K562 (cell line): ENCODE measurements around the gene CDC42EP1. TPM values are rescaled to one million over a fixed set of nuclear protein-coding genes. Genes with fewer than 3 reads are reported as not detected.

Experiments
- ATAC-seq: fragments of 200-7000 bp; cut with Tn5 transposase; 3 replicates; pipeline ENCODE4 v1.9.1; 2020; ENCODE audit warnings: moderate library complexity
- BruUV-seq: library from RNA; stranded (reverse); fragments of 400-500 nt; replicated peaks from 2 replicates; lab custom pipeline; 2021; lab: Mats Ljungman, UMichigan
- CTCF ChIA-PET: fragments of 300-600 bp; formaldehyde crosslinking; extraction: SDS; loops from one replicate; lab custom pipeline; 2021; ENCODE audit warnings: low intra/inter-chr PET ratio; lab: Yijun Ruan, JAX
- POLR2A ChIA-PET: fragments of 300-600, 350-650 bp; sonication (Branson Sonifier 250); formaldehyde crosslinking; extraction: SDS; loops from one replicate; lab custom pipeline; 2021; ENCODE audit warnings: antibody characterized with exemption, inconsistent platforms; lab: Yijun Ruan, JAX
- DNase-seq, 4 experiments: peaks; one replicate each; pipeline versions ENCODE4 v3.0.0 to v3.0.0-alpha.2; 2011 to 2018; ENCODE audit warnings: low spot score in 3 of 4, mixed read lengths in 3 of 4; ENCODE audit errors: extremely low read depth in 1 of 4
- FAIRE-seq: peaks from 2 replicates; lab custom pipeline; 2011; peaks lifted over from hg19 to GRCh38; lab: Jason Lieb, UNC
- H2AFZ ChIP-seq: 2 replicates; pipeline ENCODE4 v1.6.0; 2011; ENCODE audit warnings: low read depth, low read length, control low read depth, inconsistent platforms
- H3K27ac ChIP-seq: fragments of 200-600 bp; 3 replicates; pipeline ENCODE4 v1.8.0; 2011; ENCODE audit warnings: low read depth, mild to moderate bottlenecking, control low read depth, inconsistent platforms, low read length, moderate library complexity, mixed read lengths; ENCODE audit errors: extremely low read depth
- H3K27me3 ChIP-seq, 2 experiments: fragments of 300-600 bp in 1 of 2; 2 replicates in 1 of 2; 3 replicates in 1 of 2; pipeline versions ENCODE4 v1.6.0 to v1.8.0; 2011; ENCODE audit warnings: inconsistent platforms in 2 of 2, low read length in 2 of 2, mild to moderate bottlenecking in 1 of 2, mixed read lengths in 1 of 2, moderate library complexity in 1 of 2; ENCODE audit not compliant: control insufficient read depth in 2 of 2, insufficient read depth in 2 of 2
- H3K36me3 ChIP-seq: fragments of 300-600 bp; 3 replicates; pipeline ENCODE4 v1.8.0; 2011; ENCODE audit warnings: mild to moderate bottlenecking, low read length, inconsistent platforms; ENCODE audit not compliant: control insufficient read depth, insufficient read depth
- H3K4me1 ChIP-seq, 2 experiments: fragments of 200-600 bp in 1 of 2; replicated peaks in 1 of 2; 2 replicates in 1 of 2; 3 replicates in 1 of 2; pipeline versions ENCODE4 v1.5.1 to v1.8.0; 2011; ENCODE audit warnings: inconsistent platforms in 2 of 2, low read length in 2 of 2, mild to moderate bottlenecking in 1 of 2, mixed read lengths in 1 of 2, moderate library complexity in 1 of 2; ENCODE audit not compliant: control insufficient read depth in 2 of 2, insufficient read depth in 2 of 2
- H3K4me2 ChIP-seq: 2 replicates; pipeline ENCODE4 v1.6.1; 2011; ENCODE audit warnings: low read length, control low read depth, inconsistent platforms, mixed read lengths; ENCODE audit not compliant: insufficient read depth
- H3K4me3 ChIP-seq: fragments of 200-600 bp; sonication (generic), shearing (Covaris generic); 2 replicates; pipeline ENCODE4 v1.5.1; 2016; ENCODE audit warnings: control low read depth, inconsistent platforms
- H3K79me2 ChIP-seq: fragments of 200-600 bp; 3 replicates; pipeline ENCODE4 v1.8.0; 2011; ENCODE audit warnings: low read length, inconsistent platforms; ENCODE audit not compliant: control insufficient read depth, insufficient read depth
- H3K9ac ChIP-seq, 2 experiments: 2 replicates each; pipeline versions ENCODE4 v1.6.0 to v1.6.1; 2011; ENCODE audit warnings: low read depth in 2 of 2, low read length in 2 of 2, control low read depth in 1 of 2, inconsistent platforms in 1 of 2, mild to moderate bottlenecking in 1 of 2, mixed read lengths in 1 of 2; ENCODE audit not compliant: insufficient read depth in 1 of 2
- H3K9me1 ChIP-seq: one replicate; pipeline ENCODE4 v1.6.0; 2011; ENCODE audit warnings: inconsistent platforms, mild to moderate bottlenecking, low read length, moderate library complexity; ENCODE audit not compliant: control insufficient read depth, insufficient read depth
- H3K9me3 ChIP-seq: replicated peaks from 2 replicates; pipeline ENCODE4 v1.5.1; 2011; ENCODE audit warnings: low read depth, low read length, inconsistent platforms; ENCODE audit not compliant: control insufficient read depth, insufficient read depth
- H4K20me1 ChIP-seq: replicated peaks from 2 replicates; pipeline ENCODE4 v1.6.1; 2011; ENCODE audit warnings: low read length, inconsistent platforms, mixed read lengths; ENCODE audit not compliant: control insufficient read depth, insufficient read depth
- ZFP36 ChIP-seq: fragments of 150-350 bp; IDR thresholded peaks from 2 replicates; pipeline ENCODE4 v1.6.1; 2018; ENCODE audit warnings: low read length, low read depth; ENCODE audit not compliant: partially characterized antibody
- ZNF121 ChIP-seq: sonication (generic); formaldehyde crosslinking; conservative IDR thresholded peaks from 2 replicates; pipeline ENCODE4 v1.8.0; 2022; ENCODE audit warnings: missing genetic modification reagents
- ZNF668 ChIP-seq: fragments of 250-450 bp; sonication (Bioruptor Pico); IDR thresholded peaks from 2 replicates; pipeline ENCODE4 v1.8.0; 2022; ENCODE audit warnings: mild to moderate bottlenecking, inconsistent platforms
- WGBS: fragments of 100-300 bp; shearing (Covaris generic); methylation state at CpG from one replicate; pipeline ENCODE4 v1.1.6; 2016; ENCODE audit warnings: low coverage, mixed read lengths; ENCODE audit not compliant: insufficient coverage; ENCODE audit errors: missing lambda C conversion rate; 5-methylcytosine and 5-hydroxymethylcytosine counted together
- in situ Hi-C: fragments of 300-500 bp; cut with MboI; formaldehyde crosslinking; loops from 4 replicates; pipeline ENCODE4 v1.15.0; 2018; ENCODE audit warnings: inconsistent platforms, mixed read lengths
- intact Hi-C: fragments of 100-400 bp; cut with micrococcal nuclease; formaldehyde crosslinking; loops from 2 replicates; pipeline ENCODE4 v1.14.2; 2022
- polyA plus RNA-seq, 8 experiments: library from polyadenylated mRNA; depleted of rRNA in 4 of 8; stranded (reverse) in 5 of 8; unstranded in 3 of 8; fragments of >200 nt; fragmentation: Nextera tagmentation in 2 of 8; fragmentation: Illumina TruSeq in 1 of 8; extraction: Ambion mirVana in 2 of 8; extraction: Trizol in 1 of 8; gene quantifications; 2 replicates each; pipeline versions ENCODE4 v1.2.1 to v1.2.3, GENCODE V29; 2011 to 2014; ENCODE audit warnings: inconsistent platforms in 1 of 8, missing spikeins in 1 of 8
- total RNA-seq, 7 experiments: library from RNA; depleted of rRNA in 6 of 7; stranded (reverse); fragments of >200 nt in 6 of 7; fragmentation: Illumina TruSeq in 2 of 7; extraction: Trizol in 2 of 7; gene quantifications; 2 replicates each; pipeline versions ENCODE4 v1.2.1 to v1.2.3, GENCODE V29; 2011 to 2021; ENCODE audit warnings: low replicate concordance in 1 of 7
- TF ChIP-seq, protein P1 (sequence below): fragments of 250-450 bp; sonication (Bioruptor Pico); IDR thresholded peaks from 2 replicates; pipeline ENCODE4 v1.8.0; 2021; ENCODE audit warnings: mild to moderate bottlenecking, moderate library complexity

Gene CDC42EP1
- total and polyA plus RNA-seq, 9 of the 15 experiments (the other 6 are each of a cell fraction or from before 2014, with no cell fraction given): 0.67 to 70.2 (median 7.3) TPM

DNA sequence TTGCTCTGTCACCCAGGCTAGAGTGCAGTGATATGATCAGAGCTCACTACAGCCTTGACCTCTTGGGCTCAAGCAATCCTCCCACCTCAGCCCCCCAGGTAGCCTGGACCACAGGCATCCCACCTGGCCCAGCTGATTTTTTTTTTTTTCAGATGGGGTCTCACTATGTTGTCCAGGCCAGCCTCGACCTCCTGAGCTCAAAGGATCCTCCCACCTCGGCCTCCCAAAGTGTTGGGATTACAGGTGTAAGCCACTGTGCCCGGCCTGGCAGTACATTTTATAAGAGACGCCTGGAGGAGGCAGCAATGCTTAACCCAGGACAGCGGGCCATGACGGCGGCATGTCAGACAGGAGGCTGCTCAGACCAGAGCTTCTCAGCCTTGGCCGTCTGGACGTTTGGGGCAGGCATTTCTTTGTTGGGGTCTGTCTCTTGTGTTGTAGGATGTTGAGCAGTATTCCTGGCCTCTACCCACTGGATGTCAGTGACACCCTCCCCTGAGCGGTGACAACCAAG is 15.3 kb downstream of the CDC42EP1 start:
- no peak overlapping the region for H3K27ac ChIP-seq
- BruUV-seq: no TSS peak
- H3K79me2 ChIP-seq: no peaks in the 10 kb centered on the region
- POLR2A ChIA-PET: interaction anchor here (2.2 to 2.8 kb wide), 2 partner anchors 9 to 14 kb away, joined by 9 to 17 read pairs; no protein-coding TSS in a partner anchor
- H4K20me1 ChIP-seq: peaks cover 1% of the 10 kb centered on the region
- FAIRE-seq: no peak
- no peaks in the 10 kb centered on the region for H3K36me3 ChIP-seq
- H3K9ac ChIP-seq: no peak overlapping the region
- intact Hi-C loops (no loop called here), in situ Hi-C loops (no loop called here)
- no peak for TF ChIP-seq ZNF668 (CRISPR knock-in tag)
- TF ChIP-seq ZNF121 (CRISPR knock-in tag): peak; percentile 90
- CTCF ChIA-PET: no interaction called here
- no peaks in the 10 kb centered on the region for H3K27me3 ChIP-seq
- no peak overlapping the region for H3K4me3 ChIP-seq
- no peak for ATAC-seq
- 38% methylated on average over 8 of the region's 10 CpGs for WGBS
- H3K4me2 ChIP-seq: no peak overlapping the region
- H2AFZ ChIP-seq: no peak overlapping the region
- H3K9me1 ChIP-seq: no peaks in the 10 kb centered on the region
- H3K9me3 ChIP-seq: no peaks in the 10 kb centered on the region
- H3K4me1 ChIP-seq: peaks cover 0 to 12% of the 10 kb centered on the region in 2 experiments; a peak in 2 of 5 replicates
- DNase-seq: no peak

DNA sequence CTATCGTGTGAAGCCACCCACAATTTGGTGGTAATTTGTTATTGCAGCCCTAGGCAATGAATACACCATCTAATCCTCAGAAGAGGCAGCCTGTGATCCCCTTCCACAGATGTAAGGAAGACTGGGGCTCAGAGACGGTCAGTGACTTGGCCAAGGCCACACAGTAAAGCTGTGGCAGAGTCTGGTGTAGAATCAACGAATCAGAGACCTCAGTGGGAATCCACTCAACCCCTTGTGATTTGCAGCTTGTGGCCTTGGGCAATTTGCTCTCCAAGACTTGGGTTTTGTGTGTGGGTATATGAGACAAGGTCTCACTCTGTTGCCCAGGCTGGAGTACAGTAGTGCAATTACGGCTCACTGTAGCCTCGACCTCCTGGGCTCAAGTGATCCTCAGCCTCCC is 17.7 kb downstream of the CDC42EP1 start:
- no peak overlapping the region for H3K9ac ChIP-seq
- no peaks in the 10 kb centered on the region; the same call in 1 of the 2 replicates for H4K20me1 ChIP-seq
- no peak overlapping the region for H3K4me3 ChIP-seq
- in situ Hi-C loops: no loop called here
- ATAC-seq (no peak), DNase-seq (no peak), FAIRE-seq (no peak)
- H3K27me3 ChIP-seq: no peaks in the 10 kb centered on the region; a peak in 1 of 5 replicates
- TF ChIP-seq, protein P1, sequence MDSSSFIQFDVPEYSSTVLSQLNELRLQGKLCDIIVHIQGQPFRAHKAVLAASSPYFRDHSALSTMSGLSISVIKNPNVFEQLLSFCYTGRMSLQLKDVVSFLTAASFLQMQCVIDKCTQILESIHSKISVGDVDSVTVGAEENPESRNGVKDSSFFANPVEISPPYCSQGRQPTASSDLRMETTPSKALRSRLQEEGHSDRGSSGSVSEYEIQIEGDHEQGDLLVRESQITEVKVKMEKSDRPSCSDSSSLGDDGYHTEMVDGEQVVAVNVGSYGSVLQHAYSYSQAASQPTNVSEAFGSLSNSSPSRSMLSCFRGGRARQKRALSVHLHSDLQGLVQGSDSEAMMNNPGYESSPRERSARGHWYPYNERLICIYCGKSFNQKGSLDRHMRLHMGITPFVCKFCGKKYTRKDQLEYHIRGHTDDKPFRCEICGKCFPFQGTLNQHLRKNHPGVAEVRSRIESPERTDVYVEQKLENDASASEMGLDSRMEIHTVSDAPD (CRISPR knock-in tag): no peak
- TF ChIP-seq ZFP36: peak; percentile 59
- no peak overlapping the region for H3K4me2 ChIP-seq
- no peaks in the 10 kb centered on the region for H3K9me3 ChIP-seq
- CTCF ChIA-PET: no interaction called here
- intact Hi-C loops: no loop called here
- H3K9me1 ChIP-seq: no peaks in the 10 kb centered on the region
- POLR2A ChIA-PET: interaction anchor here (0.6 kb wide), 1 partner anchor 27 kb away, joined by 3 read pairs; no protein-coding TSS in a partner anchor
- H3K79me2 ChIP-seq: no peaks in the 10 kb centered on the region
- no peak overlapping the region for H3K27ac ChIP-seq
- 14% methylated on average over 5 of the region's 5 CpGs for WGBS
- H3K36me3 ChIP-seq: no peaks in the 10 kb centered on the region
- no peak overlapping the region for H2AFZ ChIP-seq
- BruUV-seq: no TSS peak
- peaks cover 0 to 17% of the 10 kb centered on the region in 2 experiments; a peak in 3 of 5 replicates for H3K4me1 ChIP-seq
